Glutamatergic neuron (in vitro differentiated cells): Measurements from ENCODE around the gene CTNND2. TPM values are rescaled to one million over a fixed set of nuclear protein-coding genes. Genes with fewer than 3 reads are reported as not detected.

Experiments used
- DNase-seq: peaks from one replicate; pipeline ENCODE4 v3.0.0; 2022
- H3K27ac Mint-ChIP-seq: one replicate; pipeline ENCODE4 v1.8.0; 2020; ENCODE audit warnings: mild to moderate bottlenecking, mixed read lengths, inconsistent platforms; ENCODE audit not compliant: unreplicated experiment
- H3K27me3 Mint-ChIP-seq: one replicate; pipeline ENCODE4 v1.8.0; 2020; ENCODE audit warnings: mild to moderate bottlenecking, moderate library complexity, mixed read lengths, inconsistent platforms; ENCODE audit not compliant: unreplicated experiment
- H3K36me3 Mint-ChIP-seq: one replicate; pipeline ENCODE4 v1.8.0; 2020; ENCODE audit warnings: mild to moderate bottlenecking, mixed read lengths, inconsistent platforms; ENCODE audit not compliant: unreplicated experiment
- H3K4me1 Mint-ChIP-seq: one replicate; pipeline ENCODE4 v1.8.0; 2020; ENCODE audit warnings: mild to moderate bottlenecking, low read depth, mixed read lengths, inconsistent platforms; ENCODE audit not compliant: unreplicated experiment
- H3K4me3 Mint-ChIP-seq: one replicate; pipeline ENCODE4 v1.8.0; 2020; ENCODE audit warnings: mild to moderate bottlenecking, mixed read lengths, inconsistent platforms; ENCODE audit not compliant: unreplicated experiment
- H3K9me3 Mint-ChIP-seq: one replicate; pipeline ENCODE4 v1.8.0; 2020; ENCODE audit warnings: mild to moderate bottlenecking, moderate library complexity, mixed read lengths, inconsistent platforms; ENCODE audit not compliant: unreplicated experiment
- CTCF ChIP-seq: fragments of 200-600 bp; sonication (generic); IDR thresholded peaks from one replicate; pipeline ENCODE4 v1.5.0; 2021; ENCODE audit not compliant: partially characterized antibody, unreplicated experiment
- total RNA-seq: library from RNA; stranded (reverse); fragmentation: NEBNext Ultra II Directional; extraction: Animal tissue kit (Norgen Biotek cat#: 25700); gene quantifications from one replicate; pipeline ENCODE4 v1.2.1, GENCODE V29; 2021; ENCODE audit not compliant: unreplicated experiment

CTNND2 gene
- total RNA-seq, 1 donor from 2014 or later, result 134 TPM

DNA sequence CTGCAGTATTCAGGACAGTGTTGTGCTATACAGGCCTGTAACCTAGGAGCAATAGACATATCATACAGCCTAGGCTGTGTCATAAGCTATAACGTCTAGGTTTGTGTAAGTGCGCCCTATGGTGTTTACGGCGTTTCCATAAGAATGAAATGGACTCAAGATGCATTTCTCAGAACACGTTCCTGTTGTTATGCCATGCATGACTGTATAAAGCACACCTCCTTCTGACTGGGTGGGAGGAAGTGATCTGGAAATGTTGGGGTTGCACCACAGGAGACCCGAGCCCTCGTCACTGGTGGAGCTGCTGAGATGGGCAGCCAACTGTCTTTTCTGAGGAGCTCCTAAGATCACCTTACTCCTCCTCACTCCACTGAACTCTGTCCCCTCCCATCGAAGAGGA, 751.9 kb downstream of the CTNND2 start:
- DNase-seq, result no peak
- peaks cover 5% of the 10 kb centered on the region for H3K9me3 Mint-ChIP-seq
- H3K4me3 Mint-ChIP-seq, result no peak overlapping the region
- peaks cover 6% of the 10 kb centered on the region for H3K36me3 Mint-ChIP-seq
- H3K4me1 Mint-ChIP-seq, result peaks cover 14% of the 10 kb centered on the region
- no peak for TF ChIP-seq CTCF
- H3K27ac Mint-ChIP-seq, result no peak overlapping the region
- H3K27me3 Mint-ChIP-seq, result peaks cover 6% of the 10 kb centered on the region

- Mint-ChIP-seq H3K4me1 (peaks cover 17% of the 10 kb centered on the region), H3K9me3 (peaks cover 5% of the 10 kb centered on the region), H3K27ac (no peak overlapping the region), H3K36me3 (peaks cover 6% of the 10 kb centered on the region), H3K4me3 (no peak overlapping the region), H3K27me3 (peaks cover 3% of the 10 kb centered on the region)
- TF ChIP-seq CTCF, result no peak
- no peak for DNase-seq
These were observed 753.3 kb downstream of the CTNND2 start for GRCh38 chr5:11150976-11151375.

DNA sequence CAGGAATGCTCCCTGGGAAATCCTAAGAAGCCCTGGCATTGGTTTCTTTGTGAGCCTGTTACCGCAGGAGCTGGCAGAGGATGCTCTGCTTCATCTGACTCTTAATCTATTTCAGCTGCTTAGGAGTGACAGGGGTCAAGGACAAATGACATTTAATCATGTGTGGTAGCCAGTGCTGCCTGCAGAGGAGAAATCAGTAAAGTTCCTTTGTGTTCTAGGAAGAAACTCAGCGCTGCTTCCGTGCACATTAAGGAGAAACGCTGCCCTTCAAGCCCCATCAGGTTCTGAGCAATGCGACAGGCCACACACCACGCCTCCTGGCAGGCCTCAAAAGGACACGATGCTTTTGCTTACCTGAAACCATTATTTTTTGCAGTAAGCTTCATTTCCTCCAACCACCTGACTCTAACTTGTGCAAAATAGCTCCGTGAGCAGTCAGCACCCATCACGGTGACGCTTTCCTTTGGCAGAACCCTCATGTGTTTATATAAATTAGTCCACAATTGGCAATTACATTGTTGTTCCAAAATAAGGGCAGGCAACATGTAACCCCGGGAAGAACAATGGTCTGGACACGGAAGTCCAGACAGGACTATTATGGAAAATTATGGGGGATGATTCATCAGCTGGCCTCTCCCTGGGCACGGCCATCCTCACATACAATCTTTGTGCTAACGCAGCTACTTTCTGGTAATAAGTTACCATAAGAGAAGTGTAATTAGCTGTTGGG, 755.3 kb downstream of the CTNND2 start:
- Mint-ChIP-seq H3K4me3 (no peak overlapping the region), H3K27ac (no peak overlapping the region), H3K4me1 (peaks cover 17% of the 10 kb centered on the region), H3K27me3 (peaks cover 3% of the 10 kb centered on the region), H3K36me3 (no peaks in the 10 kb centered on the region), H3K9me3 (peaks cover 9% of the 10 kb centered on the region)
- DNase-seq, result no peak
- TF ChIP-seq CTCF, result no peak

GRCh38 chr5:11146171-11146570, 758.1 kb downstream of the CTNND2 start:
- H3K4me1 Mint-ChIP-seq, result peaks cover 23% of the 10 kb centered on the region
- no peak overlapping the region for H3K27ac Mint-ChIP-seq
- peaks cover 11% of the 10 kb centered on the region for H3K9me3 Mint-ChIP-seq
- peaks cover 2% of the 10 kb centered on the region for H3K27me3 Mint-ChIP-seq
- DNase-seq, result no peak
- H3K36me3 Mint-ChIP-seq, result peaks cover 4% of the 10 kb centered on the region
- no peak for TF ChIP-seq CTCF
- no peak overlapping the region for H3K4me3 Mint-ChIP-seq

- H3K36me3 Mint-ChIP-seq, result peaks cover 4% of the 10 kb centered on the region
These were observed 760.6 kb downstream of the CTNND2 start for GRCh38 chr5:11143456-11144267.

More at GRCh38 chr5:11143456-11144267, 760.6 kb downstream of the CTNND2 start:
- H3K4me1 Mint-ChIP-seq, result peaks cover 17% of the 10 kb centered on the region
- TF ChIP-seq CTCF, result no peak
- peaks cover 2% of the 10 kb centered on the region for H3K27me3 Mint-ChIP-seq
- no peak overlapping the region for H3K4me3 Mint-ChIP-seq
- H3K27ac Mint-ChIP-seq, result no peak overlapping the region
- peaks cover 5% of the 10 kb centered on the region for H3K9me3 Mint-ChIP-seq
- no peak for DNase-seq
